Fibroblast of lung (primary cell): Measurements from ENCODE around the gene PRR13.

Experiments
- CTCF ChIP-seq, 2 donors: IDR thresholded peaks in 1 of 2; conservative IDR thresholded peaks in 1 of 2; 1 replicate in 1 of 2; 2 replicates in 1 of 2; pipeline ENCODE4 v1.5.1; 2011 to 2012; ENCODE audit warnings: low read length in 2 of 2, control low read depth in 1 of 2, inconsistent platforms in 1 of 2, low read depth in 1 of 2, mild to moderate bottlenecking in 1 of 2
- EZH2 ChIP-seq: IDR thresholded peaks from 2 replicates; pipeline ENCODE4 v1.5.1; 2012; ENCODE audit warnings: low read length, control low read depth, mild to moderate bottlenecking; ENCODE audit errors: missing control alignments

GRCh38 chr12:53467082-53467481, 25.5 kb downstream of the PRR13 start:
- TF ChIP-seq CTCF (conservative IDR thresholded peaks at IDR 0.05 in 1 of 2, IDR thresholded peaks at IDR 0.05 in 1 of 2; ENCODE audit: low read depth in 1 of 2, low read length in 2 of 2) (no peak), EZH2 (no peak)
